Fibroblast of skin of abdomen (primary cell): ENCODE results near the gene PAK2.
"Not testable (repeated sequence)": the region's sequence is repeated elsewhere in the genome, so short reads cannot be mapped to it uniquely, and the experiment has no call there.

Source experiments
- DNase-seq: peaks from one replicate; pipeline ENCODE4 v3.0.0-alpha.2; 2013

PAK2 gene

GRCh38 chr3:196736670-196737374 is 2.8 kb upstream of the PAK2 start:
- no peak for DNase-seq

GRCh38 chr3:196737655-196738054 is 2.0 kb upstream of the PAK2 start:
- no peak for DNase-seq

- peak; percentile 40 for DNase-seq
These were observed 1.0 kb downstream of the PAK2 start for GRCh38 chr3:196740481-196741248.

GRCh38 chr3:196741249-196741889 is 1.7 kb downstream of the PAK2 start:
- no peak for DNase-seq

DNA sequence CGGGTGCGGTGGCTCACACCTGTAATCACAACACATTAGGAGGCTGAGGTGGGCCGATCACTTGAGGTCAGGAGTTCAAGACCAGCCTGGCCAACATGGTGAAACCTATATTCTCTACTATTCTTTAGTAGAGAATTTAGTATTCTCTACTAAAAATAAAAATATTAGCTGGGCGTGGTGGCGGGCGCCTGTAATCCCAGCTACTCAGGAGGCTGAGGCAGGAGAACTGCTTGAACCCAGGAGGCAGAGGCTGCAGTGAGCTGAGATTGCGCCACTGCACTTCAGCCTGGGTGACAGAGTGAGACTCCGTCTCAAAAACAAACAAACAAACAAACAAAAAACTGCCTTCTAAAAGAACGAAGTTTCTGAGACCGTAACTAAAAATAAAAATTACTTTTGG is 3.9 kb downstream of the PAK2 start:
- DNase-seq, result not testable (repeated sequence)

- no peak for DNase-seq
These were observed 9.5 kb downstream of the PAK2 start for GRCh38 chr3:196749125-196749524.

GRCh38 chr3:196753201-196753600 is 13.5 kb downstream of the PAK2 start:
- DNase-seq, result no peak

- DNase-seq, result no peak
These were observed 14.7 kb downstream of the PAK2 start for GRCh38 chr3:196754091-196754981.

DNA sequence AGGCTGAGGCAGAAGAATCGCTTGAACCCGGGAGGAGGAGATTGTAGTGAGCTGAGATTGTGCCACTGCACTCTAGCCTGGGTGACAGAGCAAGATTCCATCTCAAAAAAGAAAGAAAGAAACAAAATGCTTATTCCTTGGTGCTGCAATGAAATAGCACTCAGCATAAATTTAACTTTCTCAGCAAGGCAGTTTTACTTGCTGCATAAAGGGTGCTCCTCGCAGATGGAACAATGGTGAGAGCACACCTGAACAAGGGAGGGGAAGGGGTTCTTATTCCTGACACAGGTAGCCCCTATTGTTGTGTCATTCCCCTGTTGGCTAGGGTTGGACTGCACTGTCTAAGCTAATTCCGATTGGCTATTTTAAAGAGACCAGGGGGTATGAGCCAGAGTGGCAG is 17.1 kb downstream of the PAK2 start:
- no peak for DNase-seq

DNA sequence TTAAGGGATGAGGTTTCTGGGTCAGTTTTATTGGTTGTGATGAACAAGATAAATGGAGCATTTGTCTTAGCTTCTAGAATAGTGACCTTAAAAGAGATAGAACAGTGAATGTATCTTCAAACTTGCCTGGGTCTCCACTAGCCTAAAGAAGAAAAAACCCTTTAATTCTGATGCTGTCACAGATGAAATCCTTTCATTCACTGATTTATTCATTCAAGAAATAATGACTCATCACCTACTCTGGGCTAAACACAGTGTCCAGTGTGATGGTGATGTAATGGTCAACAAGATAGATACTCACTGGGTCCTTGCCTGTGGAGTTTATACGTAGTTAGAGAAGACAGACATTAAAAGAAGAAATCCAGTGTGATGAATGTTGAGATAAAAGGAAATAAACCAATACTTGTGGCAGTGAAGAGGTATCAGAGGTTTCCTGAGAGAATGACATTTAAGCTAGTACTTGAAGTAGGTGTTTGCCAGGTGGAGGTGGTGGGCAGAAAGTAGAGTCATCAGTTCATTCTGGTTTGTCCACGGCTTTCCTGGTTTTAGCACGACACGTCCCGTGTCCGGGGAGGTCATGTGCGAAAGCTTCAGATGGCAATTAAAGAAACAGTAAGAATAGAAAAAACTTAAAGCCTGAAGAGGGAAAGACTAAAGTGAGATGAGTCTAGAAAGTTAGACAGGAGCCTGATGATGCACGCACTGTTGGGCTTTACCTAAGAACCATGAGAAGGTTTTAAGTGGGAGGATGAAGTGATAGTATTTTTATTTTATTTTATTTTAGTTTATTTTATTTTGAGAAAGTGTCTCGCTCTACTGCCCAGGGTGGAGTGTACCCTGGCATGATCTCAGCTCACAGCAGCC is 18.5 kb downstream of the PAK2 start:
- peak; percentile 35 for DNase-seq

GRCh38 chr3:196763179-196763578 is 23.5 kb downstream of the PAK2 start:
- DNase-seq, result no peak

- no peak for DNase-seq
These were observed 25.8 kb downstream of the PAK2 start for GRCh38 chr3:196765454-196765853.

DNA sequence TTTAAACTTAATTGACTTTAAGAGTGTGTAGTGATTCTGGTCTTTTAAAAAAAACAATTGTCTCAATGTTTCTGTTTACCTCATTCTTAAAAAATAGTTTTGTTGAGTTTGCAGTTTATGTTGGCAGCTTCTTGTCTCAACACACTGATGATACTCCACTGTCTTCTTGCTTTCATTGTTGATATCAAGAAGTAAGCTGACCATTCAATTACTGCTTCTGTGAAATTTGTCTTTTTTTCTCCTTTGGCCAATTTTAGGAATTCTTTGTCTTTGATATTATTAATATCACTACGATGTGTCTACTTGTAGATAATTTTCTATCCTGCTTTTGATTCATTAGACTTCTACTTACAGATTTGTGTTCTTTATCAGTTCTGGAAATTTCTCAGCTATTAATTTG is 31.4 kb downstream of the PAK2 start:
- DNase-seq, result no peak

GRCh38 chr3:196772102-196772501 is 32.4 kb downstream of the PAK2 start:
- no peak for DNase-seq

DNA sequence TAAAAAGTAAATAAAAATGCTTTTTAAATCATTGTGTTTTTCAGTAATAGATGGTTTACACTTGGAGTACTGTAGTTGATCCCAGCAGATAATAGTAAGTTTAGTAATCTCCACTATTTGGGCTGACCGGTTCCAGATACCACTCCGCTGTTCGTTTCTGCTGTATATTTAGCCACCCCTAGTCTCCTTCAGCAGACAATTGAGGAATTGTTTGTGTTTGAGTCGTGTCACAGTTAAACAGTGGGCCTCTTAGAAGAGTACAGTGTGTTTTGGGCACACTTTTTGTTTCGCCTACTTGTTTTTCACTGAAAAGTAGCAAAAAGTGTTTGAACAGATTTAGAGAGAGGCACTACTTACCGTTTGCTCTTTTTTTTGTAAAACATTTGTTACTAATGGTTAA is 33.2 kb downstream of the PAK2 start:
- DNase-seq, result no peak

GRCh38 chr3:196774191-196774820 is 34.6 kb downstream of the PAK2 start:
- peak; percentile 25 for DNase-seq

GRCh38 chr3:196774848-196775422 is 35.3 kb downstream of the PAK2 start:
- peak; percentile 37 for DNase-seq

GRCh38 chr3:196775938-196776337 is 36.3 kb downstream of the PAK2 start:
- DNase-seq, result no peak

GRCh38 chr3:196777836-196778235 is 38.2 kb downstream of the PAK2 start:
- DNase-seq, result no peak

GRCh38 chr3:196778755-196779154 is 39.1 kb downstream of the PAK2 start:
- DNase-seq, result peak; percentile 82

- no peak for DNase-seq
These were observed 42.9 kb downstream of the PAK2 start for GRCh38 chr3:196782511-196782910.
